HuH-7.5 (cell line): Measurements from ENCODE around the gene RTN4.
"Not testable (repeated sequence)": the region's sequence is repeated elsewhere in the genome, so short reads cannot be mapped to it uniquely, and the experiment has no call there.

ENCODE experiments used
- DNase-seq: peaks from one replicate; pipeline ENCODE4 v3.0.0; 2011; ENCODE audit warnings: low spot score

RTN4 gene

GRCh38 chr2:55063713-55064323 lies 13.6 kb upstream of the RTN4 start:
- DNase-seq, result no peak

GRCh38 chr2:55063226-55063625 lies 13.0 kb upstream of the RTN4 start:
- no peak for DNase-seq

GRCh38 chr2:55062754-55063153 lies 12.5 kb upstream of the RTN4 start:
- DNase-seq, result no peak

- DNase-seq, result no peak
Observed at GRCh38 chr2:55061523-55062344, 11.5 kb upstream of the RTN4 start.

- no peak for DNase-seq
Observed at GRCh38 chr2:55059793-55060192, 9.5 kb upstream of the RTN4 start.

GRCh38 chr2:55057474-55057873 lies 7.2 kb upstream of the RTN4 start:
- DNase-seq, result no peak

- DNase-seq, result no peak
Observed at GRCh38 chr2:55056024-55056521, 5.8 kb upstream of the RTN4 start.

- no peak for DNase-seq
Observed at GRCh38 chr2:55054106-55054875, 4.0 kb upstream of the RTN4 start.

GRCh38 chr2:55053225-55053624 lies 3.0 kb upstream of the RTN4 start:
- DNase-seq, result not testable (repeated sequence)

GRCh38 chr2:55052129-55053061 lies 2.1 kb upstream of the RTN4 start:
- no peak for DNase-seq

- peak; percentile 29 for DNase-seq
Observed at GRCh38 chr2:55051026-55051866, 995 bp upstream of the RTN4 start.

- peak; percentile 20 for DNase-seq
Observed at GRCh38 chr2:55049821-55050099, 491 bp downstream of the RTN4 start.

- DNase-seq, result peak; percentile 71
Observed at GRCh38 chr2:55049043-55049820, 1.0 kb downstream of the RTN4 start.

- peak; percentile 18 for DNase-seq
Observed at GRCh38 chr2:55048508-55049042, 1.7 kb downstream of the RTN4 start.

GRCh38 chr2:55047677-55048299 lies 2.5 kb downstream of the RTN4 start:
- peak; percentile 22 for DNase-seq

GRCh38 chr2:55045780-55046179 lies 4.5 kb downstream of the RTN4 start:
- DNase-seq, result no peak

- DNase-seq, result no peak
Observed at GRCh38 chr2:55043841-55044240, 6.4 kb downstream of the RTN4 start.

- DNase-seq, result no peak
Observed at GRCh38 chr2:55038428-55038827, 11.8 kb downstream of the RTN4 start.

GRCh38 chr2:55035716-55036115 lies 14.5 kb downstream of the RTN4 start:
- no peak for DNase-seq
